ENCODE data around the gene PEX14.

PEX14 gene

GRCh38 chr1:10514490-10515235 is 39.9 kb downstream of the PEX14 start:
- peak; percentile 57 for TF ChIP-seq CTCF (conservative IDR thresholded peaks at IDR 0.05; ENCODE audit: low read depth, low read length)
- H3K4me3 ChIP-seq (ENCODE audit: low read depth, low read length), result no peak overlapping the region
- DNase-seq (ENCODE audit: low read depth), result peak; percentile 49

GRCh38 chr1:10515301-10515975 is 40.7 kb downstream of the PEX14 start:
- DNase-seq (ENCODE audit: low read depth), result no peak
- TF ChIP-seq CTCF (conservative IDR thresholded peaks at IDR 0.05; ENCODE audit: low read depth, low read length), result no peak
- H3K4me3 ChIP-seq (ENCODE audit: low read depth, low read length), result no peak overlapping the region

GRCh38 chr1:10515976-10516750 is 41.4 kb downstream of the PEX14 start:
- no peak overlapping the region for H3K4me3 ChIP-seq (ENCODE audit: low read depth, low read length)
- no peak for DNase-seq (ENCODE audit: low read depth)
- no peak for TF ChIP-seq CTCF (conservative IDR thresholded peaks at IDR 0.05; ENCODE audit: low read depth, low read length)

- TF ChIP-seq CTCF (conservative IDR thresholded peaks at IDR 0.05; ENCODE audit: low read depth, low read length), result no peak
- no peak for DNase-seq (ENCODE audit: low read depth)
- H3K4me3 ChIP-seq (ENCODE audit: low read depth, low read length), result no peak overlapping the region
Measured at GRCh38 chr1:10516925-10517676, 42.4 kb downstream of the PEX14 start.

GRCh38 chr1:10517677-10517982 is 42.9 kb downstream of the PEX14 start:
- H3K4me3 ChIP-seq (ENCODE audit: low read depth, low read length), result no peak overlapping the region
- no peak for DNase-seq (ENCODE audit: low read depth)
- TF ChIP-seq CTCF (conservative IDR thresholded peaks at IDR 0.05; ENCODE audit: low read depth, low read length), result no peak

- TF ChIP-seq CTCF (conservative IDR thresholded peaks at IDR 0.05; ENCODE audit: low read depth, low read length), result peak; percentile 12
- no peak overlapping the region for H3K4me3 ChIP-seq (ENCODE audit: low read depth, low read length)
- DNase-seq (ENCODE audit: low read depth), result no peak
Measured at GRCh38 chr1:10519016-10519417, 44.3 kb downstream of the PEX14 start.

Data from choroid plexus epithelial cell (primary cell).